Cardiac muscle cell (in vitro differentiated cells and primary cell): ENCODE results near the gene PCNX2. TPM values are rescaled to one million over a fixed set of nuclear protein-coding genes. Genes with fewer than 3 reads are reported as not detected.
A peak's percentile ranks its signal among the peaks of the same experiment; 100 is the strongest.

ENCODE experiments used
- DNase-seq, 2 donors: peaks; one replicate each; pipeline versions ENCODE4 v3.0.0 to v3.0.0-alpha.2; 2010 to 2017; ENCODE audit warnings: low read depth in 1 of 2, low spot score in 1 of 2
- H3K27ac ChIP-seq: fragments of 200-600 bp; sonication (generic); 2 replicates; pipeline ENCODE4 v1.5.1; 2016
- H3K27me3 ChIP-seq: fragments of 200-600 bp; sonication (generic); 2 replicates; pipeline ENCODE4 v1.6.0; 2016; ENCODE audit warnings: control low read depth
- H3K36me3 ChIP-seq: fragments of 200-600 bp; sonication (generic); 2 replicates; pipeline ENCODE4 v1.5.1; 2016; ENCODE audit warnings: control low read depth
- H3K4me1 ChIP-seq: fragments of 200-600 bp; sonication (generic); 2 replicates; pipeline ENCODE4 v1.8.1; 2017; ENCODE audit warnings: low read depth, mild to moderate bottlenecking, mixed run types
- H3K4me3 ChIP-seq: fragments of 200-600 bp; sonication (generic); 2 replicates; pipeline ENCODE4 v1.5.1; 2016; ENCODE audit warnings: mild to moderate bottlenecking
- H3K9me3 ChIP-seq: fragments of 200-600 bp; sonication (generic); 2 replicates; pipeline ENCODE4 v1.5.1; 2017; ENCODE audit warnings: low read depth, mild to moderate bottlenecking, control low read depth
- CTCF ChIP-seq: IDR thresholded peaks from 2 replicates; pipeline ENCODE4 v1.5.1; 2012; ENCODE audit warnings: low read depth, mild to moderate bottlenecking, low read length
- polyA plus RNA-seq: library from polyadenylated mRNA; unstranded; fragments of >200 nt; fragmentation: Nextera tagmentation; extraction: Ambion mirVana; gene quantifications from 2 replicates; pipeline ENCODE4 v1.2.1, GENCODE V29; 2016
- total RNA-seq: library from RNA; depleted of rRNA; stranded (reverse); fragments of >200 nt; gene quantifications from 2 replicates; pipeline ENCODE4 v1.2.3, GENCODE V29; 2016

PCNX2 gene
- total and polyA plus RNA-seq, 2 experiments from 2014 or later = 3.9 to 5.1 TPM

- Histone ChIP-seq H3K4me1 (no peaks in the 10 kb centered on the region), H3K9me3 (no peaks in the 10 kb centered on the region), H3K36me3 (no peaks in the 10 kb centered on the region), H3K27ac (no peak overlapping the region), H3K4me3 (no peak overlapping the region), H3K27me3 (no peaks in the 10 kb centered on the region)
- peak in 1 of 2 donors; percentile 36 for DNase-seq
- no peak for TF ChIP-seq CTCF
Observed at GRCh38 chr1:233269656-233270055, 25.9 kb downstream of the PCNX2 start.

DNA sequence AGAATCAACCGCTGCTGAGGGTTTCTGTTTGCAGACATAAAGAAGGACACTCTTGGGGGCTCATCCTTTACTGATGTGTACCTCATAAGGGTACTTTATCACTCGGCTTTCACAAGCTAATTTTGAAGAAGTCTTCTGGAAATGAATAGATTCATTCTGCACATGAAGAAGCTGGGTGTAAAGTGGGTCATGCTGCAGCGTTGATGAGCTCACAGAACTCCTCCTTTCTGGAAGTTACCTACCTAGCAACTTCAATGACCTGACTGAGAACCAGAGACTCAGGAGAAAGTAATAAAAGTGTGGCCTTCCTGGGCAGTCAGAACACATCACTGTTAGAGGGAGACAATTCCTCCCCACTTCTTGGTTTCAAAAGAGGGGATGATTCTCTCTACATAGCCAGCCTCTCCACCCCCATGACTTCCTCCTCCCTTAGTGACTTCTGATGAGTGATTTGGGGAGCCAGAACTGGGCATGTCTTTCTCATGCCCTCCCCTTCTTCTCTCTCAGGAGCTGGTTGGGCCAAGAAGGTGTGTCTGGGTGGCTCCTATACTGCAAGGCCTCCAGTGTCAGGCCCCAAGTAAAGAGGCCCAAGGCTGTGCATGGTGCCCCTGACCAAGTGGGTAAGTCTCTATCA, 27.0 kb downstream of the PCNX2 start:
- no peak for DNase-seq
- Histone ChIP-seq H3K36me3 (no peaks in the 10 kb centered on the region), H3K27ac (no peak overlapping the region), H3K9me3 (no peaks in the 10 kb centered on the region), H3K4me3 (no peak overlapping the region), H3K4me1 (no peaks in the 10 kb centered on the region), H3K27me3 (no peaks in the 10 kb centered on the region)
- TF ChIP-seq CTCF = no peak

- Histone ChIP-seq H3K9me3 (no peaks in the 10 kb centered on the region), H3K36me3 (no peaks in the 10 kb centered on the region), H3K4me3 (no peak overlapping the region), H3K4me1 (no peaks in the 10 kb centered on the region), H3K27me3 (no peaks in the 10 kb centered on the region), H3K27ac (no peak overlapping the region)
- no peak for DNase-seq
- TF ChIP-seq CTCF = no peak
Observed at GRCh38 chr1:233261695-233262094, 33.8 kb downstream of the PCNX2 start.

DNA sequence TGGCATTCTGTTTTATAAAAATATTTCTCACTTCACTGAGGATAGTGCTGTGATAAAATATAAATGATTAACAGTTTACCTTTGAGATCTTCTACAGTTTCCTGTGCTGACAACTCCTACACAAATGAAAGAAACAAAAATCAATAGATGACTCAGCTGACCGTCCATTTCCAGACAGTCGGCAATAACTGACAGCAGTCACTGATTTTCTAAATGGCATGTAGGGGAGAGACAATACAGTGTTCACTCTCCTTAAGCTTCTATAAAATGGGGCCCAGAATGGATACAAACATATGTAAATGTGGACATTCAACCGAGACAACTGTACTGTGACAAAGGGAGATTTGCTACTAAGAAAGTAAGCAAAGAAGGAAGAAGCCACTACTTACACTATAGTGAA, 34.3 kb downstream of the PCNX2 start:
- Histone ChIP-seq H3K9me3 (no peaks in the 10 kb centered on the region), H3K36me3 (no peaks in the 10 kb centered on the region), H3K27me3 (no peaks in the 10 kb centered on the region), H3K4me1 (no peaks in the 10 kb centered on the region), H3K4me3 (no peak overlapping the region), H3K27ac (no peak overlapping the region)
- TF ChIP-seq CTCF = no peak
- DNase-seq = no peak

DNA sequence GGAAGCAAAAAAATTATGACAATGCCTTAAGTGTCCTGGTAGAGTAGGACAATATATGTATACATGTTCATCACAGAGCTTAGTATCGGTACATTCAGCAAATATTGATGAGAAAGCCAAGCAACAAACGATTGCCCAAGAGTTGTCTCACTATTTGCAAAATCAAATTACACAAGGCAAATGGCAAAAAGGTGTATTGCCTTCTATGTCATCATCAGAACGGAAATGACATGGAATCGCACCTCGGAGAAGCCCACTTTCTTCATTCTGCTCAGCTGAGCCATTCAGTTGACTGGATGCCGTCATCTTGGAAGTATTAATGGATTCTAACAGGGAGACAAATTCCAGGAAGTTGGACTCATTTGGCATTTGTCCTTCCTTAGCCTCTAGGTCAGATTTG, 37.7 kb downstream of the PCNX2 start:
- Histone ChIP-seq H3K9me3 (no peaks in the 10 kb centered on the region), H3K4me3 (no peak overlapping the region), H3K36me3 (no peaks in the 10 kb centered on the region), H3K27me3 (no peaks in the 10 kb centered on the region), H3K27ac (no peak overlapping the region), H3K4me1 (no peaks in the 10 kb centered on the region)
- TF ChIP-seq CTCF = no peak
- DNase-seq = no peak
